ENCODE results near the gene GPM6B.
"Not testable (repeated sequence)": the region's sequence is repeated elsewhere in the genome, so short reads cannot be mapped to it uniquely, and the experiment has no call there.

The GPM6B gene

GRCh38 chrX:13724878-13725277 is 92.0 kb downstream of the GPM6B start:
- DNase-seq (ENCODE audit: low read depth), result not testable (repeated sequence)

GRCh38 chrX:13721819-13722519 is 94.9 kb downstream of the GPM6B start:
- DNase-seq (ENCODE audit: low read depth), result no peak

GRCh38 chrX:13721371-13721770 is 95.5 kb downstream of the GPM6B start:
- DNase-seq (ENCODE audit: low read depth), result no peak
